Medulla oblongata (tissue), 1 donor: ENCODE measurements around the gene MYH15.

ENCODE experiments used
- DNase-seq: peaks from one replicate; pipeline ENCODE4 v3.0.0-alpha.2; 2015; ENCODE audit errors: extremely low spot score

The MYH15 gene

DNA sequence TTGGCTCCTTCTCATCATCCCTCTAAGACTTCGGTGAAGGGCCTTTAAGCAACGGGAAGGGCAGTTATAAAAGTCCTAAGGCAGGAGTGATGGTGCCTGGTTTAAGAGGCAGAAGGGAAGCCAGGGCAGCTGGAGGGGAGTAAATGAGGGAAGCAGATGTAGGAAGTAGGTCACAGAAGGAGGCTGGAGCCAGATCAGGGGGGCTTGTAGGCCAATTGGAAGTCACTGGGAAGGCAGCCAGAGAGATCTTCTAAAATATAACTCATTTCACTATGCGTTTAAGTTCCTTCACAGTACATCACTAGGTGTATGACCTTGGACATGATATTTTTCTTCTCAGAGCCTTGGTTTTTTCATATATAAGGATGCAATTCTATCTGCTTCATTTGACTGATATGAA lies 94.7 kb downstream of the MYH15 start:
- DNase-seq, result no peak

DNA sequence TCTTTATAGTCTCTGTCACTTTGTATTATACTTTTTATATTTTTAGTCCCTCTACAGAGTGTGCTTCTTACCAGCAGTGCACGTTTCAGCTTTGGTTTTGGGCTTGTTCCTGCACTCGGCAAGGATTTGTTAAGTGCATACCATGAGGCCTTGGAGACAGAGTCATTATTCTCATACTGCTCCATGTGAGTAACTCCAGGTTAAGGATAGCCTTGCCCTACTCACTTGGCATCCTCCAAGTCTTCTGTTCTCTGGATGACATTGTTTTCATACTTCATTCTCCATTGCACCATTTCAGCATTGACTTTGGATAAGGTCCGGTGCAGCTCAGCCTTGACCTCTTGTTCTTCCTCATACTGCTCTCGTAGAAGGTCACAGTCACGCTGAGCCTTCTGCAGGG lies 96.4 kb downstream of the MYH15 start:
- DNase-seq, result no peak

DNA sequence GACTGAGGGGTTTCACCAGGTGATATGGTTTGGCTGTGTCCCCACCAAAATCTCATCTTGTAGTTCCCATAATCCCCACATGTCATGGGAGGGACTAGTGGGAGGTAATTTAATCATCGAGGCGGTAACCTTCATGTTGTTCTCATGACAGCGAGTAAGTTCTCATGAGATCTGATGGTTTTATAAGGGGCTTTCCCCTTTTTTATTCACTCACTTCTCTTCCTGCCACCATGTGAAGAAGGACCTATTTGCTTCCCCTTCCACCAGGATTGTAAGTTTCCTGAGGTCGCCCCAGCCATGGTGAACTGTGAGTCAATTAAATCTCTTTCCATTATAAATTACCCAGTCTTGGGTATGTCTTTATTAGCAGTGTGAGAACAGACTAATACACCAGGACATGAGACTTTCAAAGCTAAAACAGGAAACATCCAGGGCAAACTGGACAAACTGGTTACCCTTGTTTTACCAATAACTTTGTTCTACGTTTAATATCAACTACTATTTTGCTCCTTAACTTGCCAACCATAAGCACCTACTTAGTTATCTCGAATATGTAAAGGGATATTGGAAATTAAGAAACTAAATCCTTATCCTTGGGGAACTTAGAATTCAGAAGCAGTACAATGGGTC lies 98.2 kb downstream of the MYH15 start:
- no peak for DNase-seq

DNA sequence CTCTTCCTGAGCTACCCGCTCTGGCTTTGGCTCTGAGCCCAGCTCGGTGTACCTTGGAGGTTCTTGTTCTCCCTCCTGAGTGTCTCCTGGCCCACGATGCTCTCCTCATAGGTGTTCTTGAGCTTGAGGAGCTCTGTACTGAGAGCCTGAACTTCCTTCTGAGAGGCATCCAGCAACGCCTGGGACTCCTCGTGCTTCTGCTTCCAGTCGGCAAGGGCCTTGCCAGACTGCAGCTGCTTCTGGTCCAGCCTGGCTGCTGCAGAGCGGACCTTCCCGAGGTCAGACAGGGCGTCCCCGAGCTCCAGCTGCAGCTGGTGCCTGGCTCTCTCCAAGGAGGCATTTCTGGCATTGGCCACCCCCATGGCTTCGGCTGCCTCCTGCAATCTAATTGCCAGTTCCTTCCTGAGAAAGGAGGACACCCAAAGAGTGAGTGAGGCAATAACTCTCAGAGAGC lies 99.8 kb downstream of the MYH15 start:
- DNase-seq, result no peak

DNA sequence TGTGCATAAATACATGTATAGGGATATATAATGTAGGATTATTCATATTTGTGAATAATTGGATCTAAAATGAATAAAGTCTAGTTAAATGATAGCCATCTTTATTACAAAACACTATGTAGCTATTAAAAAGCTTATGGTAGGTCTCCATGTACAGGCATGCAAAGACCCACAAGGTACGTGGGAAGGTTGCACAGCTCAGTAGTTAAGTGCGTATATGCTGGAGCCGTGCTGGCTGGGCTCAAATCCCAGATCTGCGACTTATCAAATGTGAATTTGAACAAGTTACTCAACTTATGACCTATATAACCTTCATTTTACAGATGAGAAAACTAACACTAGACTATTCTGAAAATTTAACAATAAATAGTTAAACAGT lies 100.6 kb downstream of the MYH15 start:
- no peak for DNase-seq

DNA sequence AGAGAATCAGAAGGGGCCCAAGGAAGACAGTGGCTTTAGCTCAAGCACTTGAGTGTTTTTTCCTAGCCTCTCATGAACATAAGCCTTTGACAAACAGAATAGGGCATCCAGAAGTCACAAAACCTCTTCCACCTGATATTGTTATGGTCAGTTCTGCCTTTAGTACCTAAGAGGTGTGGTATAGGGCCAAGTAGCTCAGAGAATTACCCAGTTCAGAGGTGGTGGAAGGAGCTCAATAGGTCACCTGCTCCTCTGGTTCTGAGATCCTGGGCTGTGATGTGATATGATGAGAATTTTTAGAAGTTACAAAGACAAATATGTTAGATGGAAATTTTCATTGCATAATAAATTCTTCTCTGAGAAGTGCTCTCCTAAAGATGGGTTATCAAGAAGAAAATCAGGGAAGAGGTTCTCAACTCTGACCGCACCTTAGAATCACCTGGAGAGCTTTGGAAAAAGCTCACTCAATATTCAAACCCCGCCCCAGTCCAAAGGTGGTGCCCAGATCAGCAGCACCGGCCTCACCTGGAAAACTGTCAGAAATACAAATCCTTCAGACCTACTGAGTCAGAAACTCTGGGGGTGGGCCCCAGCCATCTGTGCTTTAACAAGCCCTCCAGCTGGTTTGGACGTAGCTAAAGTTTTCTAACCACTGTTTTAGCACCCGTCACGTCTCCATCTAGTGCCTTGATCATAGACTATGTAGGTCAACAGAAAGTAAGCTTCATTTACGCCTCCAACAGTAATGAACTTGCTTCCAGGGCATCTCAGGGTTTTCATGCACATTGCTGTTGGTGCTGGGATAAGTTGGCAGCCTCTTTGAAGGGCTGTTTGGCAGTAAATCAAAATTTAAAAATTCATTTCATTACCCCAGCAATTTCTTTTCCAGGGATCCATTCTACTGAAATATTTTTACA lies 101.3 kb downstream of the MYH15 start:
- no peak for DNase-seq

DNA sequence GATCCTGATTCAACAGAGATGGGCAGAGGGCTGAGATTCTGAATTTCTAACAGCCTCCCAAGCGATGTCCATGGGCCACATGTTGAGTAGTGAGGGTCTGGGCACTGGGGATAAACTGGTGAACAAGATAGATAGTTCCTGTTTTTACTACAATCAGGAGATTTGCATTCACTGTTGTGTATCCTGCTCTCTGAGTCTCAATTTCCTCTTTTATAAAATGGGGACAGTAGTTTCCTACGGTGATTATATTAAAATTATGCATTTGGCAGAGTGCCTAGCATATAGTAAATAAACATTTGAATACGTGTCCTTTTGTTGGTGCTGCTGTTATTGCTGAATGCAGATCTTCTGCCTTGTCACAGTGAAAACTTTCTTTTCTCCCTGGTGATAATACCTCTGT lies 102.5 kb downstream of the MYH15 start:
- DNase-seq, result no peak

DNA sequence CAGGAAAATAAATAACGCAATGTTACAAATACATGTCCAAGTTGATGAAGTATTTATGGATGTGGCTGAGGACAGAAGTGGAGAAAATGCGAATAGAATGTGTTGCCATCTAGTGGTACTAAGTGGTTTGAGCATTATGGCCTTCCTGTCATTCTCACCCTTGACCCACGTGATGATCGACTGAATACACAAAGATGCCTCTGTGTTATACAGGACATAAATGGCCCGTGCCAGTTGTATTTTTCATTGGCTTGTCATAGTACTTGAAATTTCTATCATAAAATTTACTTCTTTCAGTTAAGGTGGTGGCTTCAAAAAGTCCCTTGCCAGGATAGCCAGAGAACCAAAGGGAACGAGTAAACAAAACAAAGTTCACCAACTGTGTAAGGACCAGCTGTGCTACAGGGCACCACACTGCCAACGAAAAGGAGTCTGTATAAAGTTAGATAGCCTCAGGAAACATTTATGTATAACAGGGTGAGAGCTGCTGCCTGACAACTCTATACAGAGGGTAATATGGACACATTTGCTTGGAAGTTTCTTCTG lies 103.7 kb downstream of the MYH15 start:
- DNase-seq, result peak; percentile 78

DNA sequence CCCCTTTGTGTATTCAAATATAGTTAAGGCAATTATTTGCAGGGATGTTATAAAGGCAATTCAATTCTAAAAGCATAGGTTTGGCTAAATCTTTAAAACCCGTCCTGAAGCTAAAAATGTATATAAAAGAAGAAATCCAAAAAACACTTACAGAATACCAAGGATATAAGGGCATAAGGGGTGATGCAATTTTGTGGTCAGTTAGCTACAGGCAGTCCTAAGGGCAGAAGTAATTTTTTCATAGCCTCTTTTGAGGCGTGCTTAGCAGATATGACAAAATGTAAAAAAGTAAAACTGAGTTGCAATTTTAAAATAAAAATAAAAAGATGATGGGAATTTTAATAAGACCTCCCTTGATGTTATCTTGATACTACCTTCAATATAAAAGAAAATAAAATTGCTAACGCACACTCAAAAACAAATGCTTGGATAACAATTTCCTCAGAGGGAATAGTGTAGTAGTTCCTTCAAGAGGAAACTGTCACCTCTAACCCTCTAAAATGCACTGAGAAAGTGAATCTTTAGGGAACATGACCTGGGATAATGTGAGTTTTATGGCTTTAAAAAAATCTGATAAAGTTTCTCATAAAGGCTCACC lies 104.2 kb downstream of the MYH15 start:
- no peak for DNase-seq

DNA sequence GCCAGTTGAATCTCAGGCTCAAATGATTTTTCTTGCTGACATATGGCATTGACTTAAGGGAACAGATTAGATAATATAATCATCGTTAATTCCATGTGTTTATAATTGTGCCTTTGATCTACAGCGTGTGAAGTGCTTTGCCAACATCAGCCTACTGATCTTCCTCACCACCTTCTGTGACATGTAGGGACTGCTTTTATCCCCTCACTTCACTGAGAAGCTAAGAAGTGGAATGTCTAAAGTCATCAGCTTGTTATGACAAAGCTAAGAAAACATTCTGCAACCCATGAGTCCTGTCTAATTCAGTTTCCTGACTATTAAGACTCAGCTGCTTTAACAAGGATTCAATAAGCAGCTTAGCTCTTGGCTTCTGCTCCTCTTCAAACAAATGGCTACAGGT lies 106.0 kb downstream of the MYH15 start:
- DNase-seq, result no peak

DNA sequence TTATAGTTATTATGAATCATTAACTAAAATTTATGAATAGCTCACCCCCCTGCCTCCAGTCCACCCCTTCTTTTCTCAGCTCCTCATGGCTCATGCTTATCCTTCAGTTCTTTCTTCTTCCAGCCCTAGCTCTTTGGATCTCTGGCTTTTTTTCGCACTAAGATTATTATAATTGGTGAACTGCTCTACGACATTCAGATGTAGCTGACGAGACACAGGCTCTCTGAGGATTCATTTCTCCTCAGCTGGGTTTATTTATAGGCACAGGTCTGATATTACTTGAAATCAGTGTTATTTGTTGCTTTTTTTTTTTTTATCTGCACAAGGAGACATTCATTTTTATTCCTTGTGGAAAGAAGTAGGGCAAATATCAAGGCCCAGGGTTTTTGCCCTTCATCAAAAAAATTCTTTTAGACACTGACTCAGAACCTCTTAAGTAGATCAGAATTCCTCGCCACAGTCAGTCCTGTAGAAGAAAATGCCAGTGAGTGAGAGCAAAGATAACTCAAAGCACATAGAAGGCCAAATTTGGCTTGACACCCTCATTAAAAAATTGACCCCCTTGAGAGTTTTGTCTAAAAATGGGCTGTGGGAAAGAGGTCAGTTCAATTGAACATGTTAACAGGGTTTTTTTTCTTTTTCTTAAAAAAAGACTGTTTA lies 106.6 kb downstream of the MYH15 start:
- no peak for DNase-seq

DNA sequence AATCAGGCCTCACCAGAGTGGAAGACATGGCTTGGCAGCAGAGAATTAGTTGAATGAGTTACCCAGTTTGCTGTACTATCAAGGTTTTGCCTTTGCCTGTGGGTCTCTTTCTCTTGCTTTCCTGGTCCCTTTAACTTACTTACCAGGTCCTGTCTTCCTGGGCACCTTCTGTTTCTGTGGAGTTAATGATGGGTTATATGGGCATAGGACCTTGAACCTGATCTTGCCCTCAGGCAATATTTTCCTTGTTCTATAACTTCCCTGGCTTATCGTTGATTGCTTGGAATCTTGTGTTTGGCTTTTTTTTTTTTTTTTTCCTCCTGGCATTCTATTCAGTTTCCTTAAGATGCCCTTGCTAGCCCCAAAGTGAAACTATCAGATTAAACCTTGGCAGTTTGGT lies 107.2 kb downstream of the MYH15 start:
- DNase-seq, result no peak

DNA sequence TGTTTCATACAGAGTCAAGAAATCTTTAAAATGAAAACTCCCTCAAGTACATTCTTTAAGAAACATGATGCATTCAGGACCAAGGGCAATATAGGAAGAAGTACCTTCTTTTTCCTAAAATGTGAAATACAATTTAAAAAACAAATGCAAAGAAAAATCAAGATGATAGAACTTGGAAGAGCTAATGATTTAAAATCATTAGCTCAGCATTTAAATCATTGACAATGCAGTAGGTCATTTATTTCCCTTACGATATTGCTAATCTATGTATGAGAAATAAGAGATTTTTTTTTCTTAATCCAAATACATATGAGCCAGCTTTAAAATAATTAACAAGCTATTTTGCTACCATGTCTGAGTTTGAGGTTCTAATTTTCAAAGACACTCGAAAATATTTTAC lies 108.6 kb downstream of the MYH15 start:
- no peak for DNase-seq

DNA sequence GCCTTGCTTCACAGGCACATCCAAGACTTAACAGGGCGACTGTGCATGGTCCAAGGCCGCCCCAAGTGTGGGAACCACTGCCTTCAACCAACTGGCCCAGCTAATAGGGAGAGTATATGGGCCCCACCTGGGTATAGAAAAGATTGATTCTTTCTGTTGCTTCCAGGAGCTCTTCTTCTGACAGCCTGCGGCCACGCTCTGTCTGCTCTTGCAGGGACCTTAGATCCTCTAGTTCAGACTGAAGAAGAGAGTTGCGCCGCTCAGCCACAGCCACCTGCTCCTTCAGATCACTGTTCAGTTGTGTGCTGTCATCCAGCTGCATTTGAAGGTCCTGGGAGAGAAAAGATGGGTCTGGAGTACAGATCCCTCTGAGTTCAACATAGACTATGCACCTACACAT lies 111.9 kb downstream of the MYH15 start:
- no peak for DNase-seq

DNA sequence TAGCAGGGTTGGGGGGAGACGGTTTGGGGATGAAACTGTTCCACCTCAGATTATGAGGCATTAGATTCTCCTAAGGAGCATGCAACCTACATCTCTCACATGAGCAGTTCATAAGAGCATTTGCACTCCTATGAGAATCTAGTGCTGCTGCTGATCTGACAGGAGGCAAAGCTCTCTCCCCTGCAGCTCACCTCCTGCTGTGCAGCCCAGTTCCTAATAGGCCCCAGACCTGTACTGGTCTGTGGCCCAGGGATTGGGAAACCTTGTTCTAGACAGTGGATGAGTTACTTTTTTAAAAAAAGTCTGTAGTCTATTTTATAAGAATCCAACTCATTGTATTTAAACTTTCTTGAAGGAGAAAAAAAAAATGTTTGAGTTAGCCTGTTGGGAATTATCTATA lies 114.1 kb downstream of the MYH15 start:
- DNase-seq, result no peak

DNA sequence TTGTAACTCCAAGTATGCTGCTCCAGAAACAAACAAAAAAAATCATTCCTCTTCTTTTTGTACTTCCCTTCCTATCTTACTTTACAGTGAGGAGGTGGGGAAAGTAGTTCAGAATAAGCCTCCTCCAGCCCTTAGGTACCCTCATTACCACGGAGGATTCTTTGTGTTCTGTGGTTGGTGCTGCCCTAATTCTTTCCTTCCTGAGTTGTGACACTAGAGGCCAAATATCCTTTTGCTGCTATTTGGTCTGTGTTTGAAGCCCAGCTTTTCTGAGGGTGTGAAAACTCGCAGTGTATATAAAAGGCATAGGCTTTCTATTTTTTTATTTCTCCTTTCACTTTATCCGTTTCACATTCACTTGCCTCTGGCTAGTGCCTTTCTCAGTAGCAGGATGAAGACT lies 115.8 kb downstream of the MYH15 start:
- DNase-seq, result no peak

DNA sequence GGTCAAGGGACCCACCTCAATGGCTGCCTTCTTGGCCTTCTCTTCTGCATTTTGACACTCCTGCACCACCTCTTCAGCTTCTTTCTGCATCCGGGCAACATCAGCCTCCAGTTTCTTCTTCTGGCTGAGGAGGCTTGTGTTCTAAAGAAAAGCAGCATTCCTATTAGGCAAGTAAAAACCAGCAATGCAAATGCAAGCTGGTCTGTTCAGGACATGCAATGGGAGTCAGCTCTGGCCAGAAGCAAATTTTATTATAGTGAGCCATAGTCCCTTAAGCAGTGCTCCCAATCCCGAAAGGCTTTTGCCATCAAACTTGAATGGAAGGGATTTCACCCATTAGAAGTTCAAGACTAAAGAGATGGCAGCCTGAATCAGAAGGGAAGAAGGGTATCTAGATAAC lies 116.4 kb downstream of the MYH15 start:
- DNase-seq, result no peak

DNA sequence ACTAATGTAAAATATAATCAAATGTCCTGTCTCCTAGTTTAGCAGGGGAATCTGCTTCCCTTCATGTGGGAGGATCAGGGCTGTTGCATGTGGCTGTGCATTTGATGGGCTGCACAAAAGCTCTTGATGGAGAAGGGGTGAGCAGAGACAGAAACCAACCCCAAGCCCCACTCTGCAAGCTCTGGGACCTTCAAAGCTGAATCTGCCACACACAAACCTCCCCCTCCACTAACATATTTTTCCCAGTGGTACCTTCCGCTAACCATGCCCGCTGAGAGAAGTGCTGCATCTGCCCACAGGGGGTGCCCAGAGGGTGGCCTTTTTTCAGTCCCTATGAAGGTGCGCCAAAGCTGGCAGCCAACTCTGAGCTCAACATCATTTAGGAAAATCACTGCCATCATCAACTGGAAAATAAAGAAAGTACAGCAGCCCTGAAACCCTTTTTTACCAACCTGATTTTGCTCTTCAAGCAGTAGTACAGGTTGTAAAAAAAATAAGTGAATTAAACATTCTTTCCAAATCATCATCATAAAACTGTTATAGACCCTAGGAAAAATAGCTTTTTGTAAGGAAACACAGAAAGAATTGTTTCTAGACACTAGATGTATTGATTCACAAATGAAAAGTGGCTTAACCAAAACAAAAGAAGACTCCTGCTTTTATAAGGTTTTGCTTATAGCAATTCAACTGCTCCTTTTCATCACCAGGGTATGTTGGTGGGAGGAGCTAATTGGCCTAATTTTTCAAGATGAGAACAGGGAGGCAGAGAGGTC lies 117.1 kb downstream of the MYH15 start:
- DNase-seq, result no peak

DNA sequence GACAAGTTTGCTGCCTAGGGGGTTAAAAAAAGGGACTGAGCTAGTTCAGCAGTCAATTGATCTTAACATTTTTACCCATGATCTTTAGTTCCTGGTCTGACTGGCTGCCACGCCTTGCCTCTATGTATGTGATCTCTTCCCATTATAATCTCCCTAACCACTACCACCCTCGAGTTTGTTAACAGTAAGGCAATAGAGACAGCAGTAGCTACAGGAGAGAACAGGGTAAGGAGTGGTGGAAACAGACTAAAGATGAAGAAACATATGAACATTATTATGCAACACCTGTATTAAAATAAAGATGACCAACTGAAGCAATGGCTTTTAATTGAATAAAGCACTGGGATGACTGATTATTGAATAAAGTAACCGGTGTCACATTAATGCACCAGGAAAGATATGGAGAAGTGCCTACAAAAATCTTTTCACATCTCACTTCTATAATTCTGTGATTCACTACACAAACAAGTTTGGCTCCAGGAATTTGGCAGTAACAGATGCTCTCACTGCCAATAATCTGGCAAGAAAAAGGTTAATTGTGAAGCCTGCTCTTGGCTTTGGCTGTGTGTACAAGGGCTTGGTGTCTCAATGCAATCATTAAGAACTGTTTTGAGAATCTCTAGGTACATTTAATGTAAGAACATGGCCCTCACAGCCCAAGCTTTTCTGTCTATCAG lies 118.3 kb downstream of the MYH15 start:
- DNase-seq, result no peak

DNA sequence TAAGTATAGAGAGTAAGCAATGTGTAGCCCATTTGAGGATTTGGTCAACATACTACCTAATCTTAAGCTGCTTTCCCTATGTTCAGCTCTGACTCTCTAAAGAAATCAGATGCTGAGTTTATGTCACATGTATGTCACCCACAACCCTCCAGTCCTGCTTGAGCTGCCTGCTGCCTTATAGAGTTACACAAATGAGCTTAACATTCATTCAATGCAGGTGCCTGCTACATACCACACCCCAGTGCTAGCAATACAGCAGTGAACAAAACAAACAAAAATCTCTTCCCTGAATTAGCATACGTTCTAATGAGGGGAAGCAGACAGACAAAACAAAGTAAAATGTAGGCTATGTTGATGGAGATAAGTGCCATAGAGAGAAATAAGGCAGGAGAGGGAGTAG lies 121.0 kb downstream of the MYH15 start:
- DNase-seq, result no peak
